MCF 10A (cell line): ENCODE measurements around the gene POLR3H. TPM values are rescaled to one million over a fixed set of nuclear protein-coding genes. Genes with fewer than 3 reads are reported as not detected.
A peak's percentile ranks its signal among the peaks of the same experiment; 100 is the strongest.
"Not testable (repeated sequence)": the region's sequence is repeated elsewhere in the genome, so short reads cannot be mapped to it uniquely, and the experiment has no call there.

Experiments used
- Bru-seq: library from RNA; stranded (reverse); fragments of 400-500 nt; gene quantifications from one replicate; lab custom pipeline; 2021; lab: Mats Ljungman, UMichigan
- BruChase-seq, 2 experiments: library from RNA; stranded (reverse); fragments of 400-500 nt; gene quantifications; one replicate each; lab custom pipeline; 2021; lab: Mats Ljungman, UMichigan
- BruUV-seq: library from RNA; stranded (reverse); fragments of 400-500 nt; replicated peaks from 2 replicates; lab custom pipeline; 2021; lab: Mats Ljungman, UMichigan
- CTCF ChIA-PET: fragments of 300-600 bp; sonication (Branson Sonifier 250); formaldehyde crosslinking; extraction: SDS; loops from one replicate; lab custom pipeline; 2021; ENCODE audit warnings: antibody characterized with exemption, inconsistent platforms; lab: Yijun Ruan, JAX
- POLR2A ChIA-PET: fragments of 300-600, 350-650 bp; sonication (Branson Sonifier 250); formaldehyde crosslinking; extraction: SDS; loops from one replicate; lab custom pipeline; 2020; ENCODE audit warnings: antibody characterized with exemption, inconsistent platforms; lab: Yijun Ruan, JAX
- DNase-seq: peaks from one replicate; pipeline ENCODE4 v3.0.0-alpha.2; 2018; ENCODE audit not compliant: unreplicated experiment
- H3K27ac Mint-ChIP-seq: one replicate; pipeline ENCODE4 v1.8.0; 2022; ENCODE audit warnings: mild to moderate bottlenecking, low read depth, mixed read lengths; ENCODE audit not compliant: unreplicated experiment
- H3K27me3 Mint-ChIP-seq: one replicate; pipeline ENCODE4 v1.8.0; 2022; ENCODE audit warnings: mixed read lengths; ENCODE audit not compliant: insufficient read depth, unreplicated experiment
- H3K36me3 Mint-ChIP-seq: one replicate; pipeline ENCODE4 v1.8.0; 2022; ENCODE audit warnings: mild to moderate bottlenecking, moderate library complexity, mixed read lengths; ENCODE audit not compliant: insufficient read depth, unreplicated experiment
- H3K4me1 Mint-ChIP-seq: one replicate; pipeline ENCODE4 v1.8.0; 2022; ENCODE audit warnings: mixed read lengths; ENCODE audit not compliant: insufficient read depth, unreplicated experiment
- H3K4me3 Mint-ChIP-seq: one replicate; pipeline ENCODE4 v1.8.0; 2022; ENCODE audit warnings: mild to moderate bottlenecking, moderate library complexity, mixed read lengths; ENCODE audit not compliant: unreplicated experiment
- H3K9me3 Mint-ChIP-seq: one replicate; pipeline ENCODE4 v1.8.0; 2022; ENCODE audit warnings: mixed read lengths; ENCODE audit not compliant: unreplicated experiment
- CTCF ChIP-seq: fragments of 200-600 bp; IDR thresholded peaks from one replicate; pipeline ENCODE4 v1.8.0; 2022; ENCODE audit warnings: antibody characterized with exemption, mild to moderate bottlenecking; ENCODE audit not compliant: unreplicated experiment
- intact Hi-C: fragments of 100-400 bp; cut with micrococcal nuclease; formaldehyde crosslinking; loops from 2 replicates; pipeline ENCODE4 v1.14.1; 2022
- long read RNA-seq: library from polyadenylated mRNA; stranded (forward); transcript quantifications from one replicate; pipeline ENCODE4 v2.0.0, GENCODE V29; 2022
- total RNA-seq: library from RNA; stranded (reverse); gene quantifications from 2 replicates; pipeline ENCODE4 v1.2.3, GENCODE V29; 2022

Gene POLR3H
- 26.3 and 35.5 TPM in 2 replicates for total RNA-seq
- percentile 66 among the genes with signal in this experiment for Bru-seq, nascent RNA
- BruChase-seq, experiment 1, labeled RNA remaining after a 6-hour chase = percentile 60 among the genes with signal in this experiment
- BruChase-seq, experiment 2, labeled RNA remaining after a 2-hour chase = percentile 61 among the genes with signal in this experiment
- long read RNA-seq, full-length matches to known transcripts = 71 of 86 reads
- long read RNA-seq, partial matches to known transcripts = 2 of 86 reads
- long read RNA-seq, other reads (novel, unspliced or antisense) = 13 of 86 reads

DNA sequence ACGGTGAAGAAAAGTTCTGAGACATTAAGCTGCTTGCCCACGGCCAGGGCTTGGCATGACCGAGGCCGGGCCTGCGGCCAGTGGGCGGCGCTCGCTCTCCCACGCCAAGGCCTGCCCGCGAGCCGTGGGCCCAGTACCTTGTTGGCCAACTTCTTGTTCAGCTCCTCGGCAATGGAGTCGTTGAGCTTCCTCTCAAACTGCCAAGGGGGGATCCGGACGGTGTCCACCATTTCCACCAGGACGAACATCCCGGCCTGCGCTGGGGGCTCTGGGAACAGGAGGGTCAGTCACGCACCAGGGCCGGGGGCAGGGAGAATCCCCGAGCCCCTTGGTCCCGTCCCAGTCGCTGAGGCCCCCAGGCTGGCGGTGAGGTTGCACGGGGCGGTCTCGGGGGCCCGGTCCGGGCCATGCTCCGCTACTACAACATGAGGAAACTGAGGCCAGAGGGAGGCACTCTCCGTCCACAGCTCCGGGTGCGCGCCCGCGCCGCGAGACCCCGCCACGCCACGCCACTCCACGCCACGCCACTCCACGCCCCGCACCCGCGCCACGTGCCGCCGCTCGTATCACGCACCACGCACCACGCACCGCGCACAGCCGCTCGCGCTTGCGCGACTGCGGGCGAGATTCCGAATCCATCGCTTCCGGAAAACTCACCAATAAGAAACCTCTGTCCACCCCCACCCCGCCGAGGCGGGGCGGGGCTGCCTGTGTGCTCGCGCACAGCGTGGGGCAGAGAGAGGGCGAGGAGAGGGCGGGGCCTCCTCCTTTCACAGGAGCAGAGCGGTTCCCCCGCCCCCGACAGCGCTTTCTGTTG lies at the start of gene POLR3H:
Gene POLR3H, minus strand, starts transcription at position 617 of the 817 bp plus-strand sequence. Its CDS starts 369 bp downstream, at position 248.
- H3K9me3 Mint-ChIP-seq = no peaks in the 10 kb centered on the region
- POLR2A ChIA-PET = interaction anchor here (0.6 to 2.8 kb wide), 15 partner anchors 12 to 99 kb away, joined by 3 to 19 read pairs (median 4); partner anchors contain the start of genes ACO2, DESI1, PHF5A and PMM1
- peak within 1 kb of the TSS; percentile 96 for H3K4me3 Mint-ChIP-seq
- BruUV-seq = TSS peak; percentile 54
- TF ChIP-seq CTCF = peak; percentile 27
- CTCF ChIA-PET = interaction anchor here (0.6 to 1.7 kb wide), 13 partner anchors 9 to 152 kb away, joined by 3 to 8 read pairs (median 3); partner anchors contain the start of gene PHF5A
- DNase-seq = peak; percentile 97
- H3K27me3 Mint-ChIP-seq = no peaks in the 10 kb centered on the region
- peaks cover 6% of the 10 kb centered on the region for H3K36me3 Mint-ChIP-seq
- H3K27ac Mint-ChIP-seq = peak within 1 kb of the TSS; percentile 89
- intact Hi-C loops = loop anchor here (1.0 to 10.0 kb wide), 2 partner anchors 53 to 401 kb away; partner anchors contain the start of gene CENPM
- peaks cover 28% of the 10 kb centered on the region for H3K4me1 Mint-ChIP-seq

DNA sequence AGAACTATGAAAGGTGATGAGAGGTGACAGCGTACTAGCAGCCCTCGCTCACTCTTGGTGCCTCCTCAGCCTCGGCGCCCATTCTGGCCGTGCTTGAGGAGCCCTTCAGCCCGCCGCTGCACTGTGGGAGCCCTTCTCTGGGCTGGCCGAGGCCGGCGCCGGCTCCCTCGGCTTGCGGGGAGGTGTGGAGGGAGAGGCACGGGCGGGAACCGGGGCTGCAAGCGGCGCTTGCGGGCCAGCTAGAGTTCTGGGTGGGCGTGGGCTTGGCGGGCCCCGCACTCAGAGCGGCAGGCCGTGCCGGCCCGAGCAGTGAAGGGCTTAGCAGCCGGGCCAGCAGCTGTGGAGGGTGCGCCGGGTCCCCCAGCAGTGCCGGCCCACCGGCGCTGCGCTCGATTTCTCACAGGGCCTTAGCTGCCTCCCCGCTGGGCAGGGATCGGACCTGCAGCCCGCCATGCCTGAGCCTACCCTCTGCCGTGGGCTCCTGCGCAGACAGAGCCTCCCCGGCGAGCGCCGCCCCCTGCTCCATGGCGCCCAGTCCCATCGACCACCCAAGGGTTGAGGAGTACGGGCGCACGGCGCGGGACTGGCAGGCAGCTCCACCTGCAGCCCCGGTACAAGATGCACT lies 49.2 kb upstream of the POLR3H start:
- intact Hi-C loops = not testable (repeated sequence)

DNA sequence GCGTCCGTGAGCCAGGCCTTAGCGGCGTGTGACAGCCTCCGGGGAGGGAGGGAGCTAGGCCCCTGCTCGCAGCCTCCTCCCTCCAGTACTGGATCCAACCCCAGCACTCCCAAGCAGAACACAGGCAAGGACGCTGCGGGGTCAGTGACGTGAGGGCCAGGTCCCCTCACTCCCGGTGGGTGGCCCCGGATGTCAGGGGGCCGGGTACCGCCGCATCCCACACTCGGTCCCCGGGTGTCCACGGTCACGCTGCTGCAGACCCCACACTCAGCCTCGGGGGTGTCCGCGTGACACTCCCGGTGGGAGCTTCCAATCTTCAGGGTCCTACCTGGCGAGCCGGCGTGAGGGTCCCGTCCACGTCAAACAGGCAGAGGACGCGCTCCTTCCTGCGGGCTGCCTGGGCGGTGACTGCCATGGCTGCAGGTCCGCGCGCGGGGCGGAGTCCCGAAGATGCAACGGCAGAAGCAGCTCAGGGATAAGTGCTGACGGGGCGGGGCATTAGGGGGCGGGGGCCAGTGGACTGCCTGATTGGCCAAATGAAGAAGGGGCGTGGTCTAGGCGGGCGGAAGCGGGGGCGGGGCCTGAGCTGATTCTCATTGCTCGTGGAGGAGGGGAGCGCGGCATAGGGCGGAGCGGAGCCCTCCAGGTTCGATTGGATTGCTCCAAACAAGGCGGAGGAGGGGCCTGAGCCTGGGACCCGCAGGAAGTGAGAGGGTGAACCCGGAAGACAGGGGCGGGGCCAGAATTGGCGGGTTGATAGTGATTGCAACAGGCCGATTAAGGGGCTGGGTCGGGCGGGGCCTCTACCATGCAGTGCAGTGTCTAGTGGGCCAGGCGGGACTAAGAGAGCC lies 45.3 kb upstream of the POLR3H start, which contains the start of gene PMM1:
Gene PMM1, minus strand, starts transcription at position 450 of the 851 bp plus-strand sequence. Its CDS starts 35 bp downstream, at position 415.
- TF ChIP-seq CTCF = no peak
- H3K27ac Mint-ChIP-seq = peak within 1 kb of the TSS; percentile 86
- peak; percentile 100 for DNase-seq
- peak within 1 kb of the TSS; percentile 88 for H3K4me3 Mint-ChIP-seq
- CTCF ChIA-PET = interaction anchor here (0.6 to 0.9 kb wide), 3 partner anchors 9 to 71 kb away, joined by 3 to 4 read pairs (median 3); no protein-coding TSS in a partner anchor
- H3K27me3 Mint-ChIP-seq = no peaks in the 10 kb centered on the region
- BruUV-seq = no TSS peak
- H3K4me1 Mint-ChIP-seq = peaks cover 4% of the 10 kb centered on the region
- POLR2A ChIA-PET = interaction anchor here (0.6 to 3.4 kb wide), 28 partner anchors 9 to 992 kb away, joined by 3 to 60 read pairs (median 4); partner anchors contain the start of genes ACO2, DESI1, PHF5A and POLR3H
- H3K36me3 Mint-ChIP-seq = peaks cover 15% of the 10 kb centered on the region
- intact Hi-C loops = no loop called here
- no peaks in the 10 kb centered on the region for H3K9me3 Mint-ChIP-seq

More for the DNA sequence above, 49.2 kb upstream of the POLR3H start:
- H3K4me3 Mint-ChIP-seq, H3K9me3 Mint-ChIP-seq, H3K27ac Mint-ChIP-seq, H3K27me3 Mint-ChIP-seq, DNase-seq, BruUV-seq: not testable (repeated sequence)
- peaks cover 11% of the 10 kb centered on the region for H3K36me3 Mint-ChIP-seq
- ChIA-PET POLR2A (interaction anchor here (0.7 kb wide), 1 partner anchor 115 kb away, joined by 3 read pairs; no protein-coding TSS in a partner anchor), CTCF (interaction anchor here (0.7 kb wide), 2 partner anchors 16 to 76 kb away, joined by 3 read pairs; no protein-coding TSS in a partner anchor)
- peaks cover 16% of the 10 kb centered on the region for H3K4me1 Mint-ChIP-seq
